Stomach (tissue), 4 donors: Measurements from ENCODE around the gene ANTXR2.

Experiments
- EP300 ChIP-seq: sonication (generic); formaldehyde crosslinking; IDR thresholded peaks from one replicate; pipeline ENCODE4 v1.6.1; 2017; ENCODE audit warnings: antibody characterized with exemption
- POLR2A ChIP-seq, 4 donors: fragments of 450-650 bp; IDR thresholded peaks; one replicate each; pipeline ENCODE4 v1.6.1; 2016; ENCODE audit warnings: antibody characterized with exemption in 4 of 4, control low read depth in 2 of 4, mild to moderate bottlenecking in 1 of 4, moderate library complexity in 1 of 4
- POLR2AphosphoS5 ChIP-seq, 3 donors: sonication (generic); formaldehyde crosslinking; IDR thresholded peaks; one replicate each; pipeline ENCODE4 v1.6.1; 2016; ENCODE audit warnings: antibody characterized with exemption in 3 of 3
- TF ChIP-seq, protein P1 (sequence below), 7 experiments: fragments of 450-650 bp in 4 of 7; fragments of 200-600 bp in 3 of 7; sonication (generic) in 3 of 7; IDR thresholded peaks; one replicate each; pipeline ENCODE4 v1.5.1; 2016 to 2019; ENCODE audit warnings: antibody characterized with exemption in 7 of 7, control low read depth in 2 of 7, mild to moderate bottlenecking in 1 of 7

DNA sequence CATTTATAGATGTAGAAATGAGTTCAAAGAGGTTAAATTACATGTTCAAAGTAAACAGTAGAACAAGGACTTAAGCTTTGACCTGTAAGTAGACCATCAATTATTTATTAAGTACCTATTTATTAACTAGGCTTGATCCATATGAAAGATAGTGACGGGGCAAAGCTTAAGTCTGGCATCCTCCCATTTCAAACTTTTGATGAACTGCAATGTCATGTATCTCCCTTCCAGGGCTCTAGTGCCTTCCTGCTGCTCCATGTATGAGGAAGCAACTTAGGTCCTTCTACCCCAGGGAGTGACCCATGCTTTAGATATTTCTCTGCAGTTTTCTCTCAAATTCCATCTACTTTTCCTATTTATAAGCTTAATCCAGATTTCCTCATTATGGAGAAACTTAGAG is 31.9 kb upstream of the ANTXR2 start:
- TF ChIP-seq, protein P1, sequence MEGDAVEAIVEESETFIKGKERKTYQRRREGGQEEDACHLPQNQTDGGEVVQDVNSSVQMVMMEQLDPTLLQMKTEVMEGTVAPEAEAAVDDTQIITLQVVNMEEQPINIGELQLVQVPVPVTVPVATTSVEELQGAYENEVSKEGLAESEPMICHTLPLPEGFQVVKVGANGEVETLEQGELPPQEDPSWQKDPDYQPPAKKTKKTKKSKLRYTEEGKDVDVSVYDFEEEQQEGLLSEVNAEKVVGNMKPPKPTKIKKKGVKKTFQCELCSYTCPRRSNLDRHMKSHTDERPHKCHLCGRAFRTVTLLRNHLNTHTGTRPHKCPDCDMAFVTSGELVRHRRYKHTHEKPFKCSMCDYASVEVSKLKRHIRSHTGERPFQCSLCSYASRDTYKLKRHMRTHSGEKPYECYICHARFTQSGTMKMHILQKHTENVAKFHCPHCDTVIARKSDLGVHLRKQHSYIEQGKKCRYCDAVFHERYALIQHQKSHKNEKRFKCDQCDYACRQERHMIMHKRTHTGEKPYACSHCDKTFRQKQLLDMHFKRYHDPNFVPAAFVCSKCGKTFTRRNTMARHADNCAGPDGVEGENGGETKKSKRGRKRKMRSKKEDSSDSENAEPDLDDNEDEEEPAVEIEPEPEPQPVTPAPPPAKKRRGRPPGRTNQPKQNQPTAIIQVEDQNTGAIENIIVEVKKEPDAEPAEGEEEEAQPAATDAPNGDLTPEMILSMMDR (IDR thresholded peaks at IDR 0.05): no peak
- TF ChIP-seq POLR2A (IDR thresholded peaks at IDR 0.05) (no peak), EP300 (no peak), POLR2AphosphoS5 (IDR thresholded peaks at IDR 0.05) (no peak)
